PC-3 (cell line): ENCODE results near the gene NOCT. TPM values are rescaled to one million over a fixed set of nuclear protein-coding genes. Genes with fewer than 3 reads are reported as not detected.

Source experiments
- ATAC-seq: fragments of 200-7000 bp; cut with Tn5 transposase; 2 replicates; pipeline ENCODE4 v1.9.1; 2020; ENCODE audit warnings: mild to moderate bottlenecking, moderate library complexity
- BruUV-seq: library from RNA; stranded (reverse); fragments of 400-500 nt; replicated peaks from 2 replicates; lab custom pipeline; 2021; lab: Mats Ljungman, UMichigan
- CTCF ChIA-PET: fragments of 300-600 bp; sonication (Branson Sonifier 250); formaldehyde crosslinking; loops from one replicate; lab custom pipeline; 2022; ENCODE audit warnings: antibody characterized with exemption; lab: Charles Lee
- POLR2A ChIA-PET: fragments of 300-600 bp; sonication (Branson Sonifier 250); formaldehyde crosslinking; loops from one replicate; lab custom pipeline; 2022; ENCODE audit warnings: antibody characterized with exemption; ENCODE audit not compliant: unreplicated experiment; lab: Charles Lee
- DNase-seq: peaks from one replicate; pipeline ENCODE4 v3.0.0-alpha.2; 2015
- H2AFZ ChIP-seq: fragments of 300-600 bp; sonication (generic); 2 replicates; pipeline ENCODE4 v1.6.0; 2016; ENCODE audit warnings: antibody characterized with exemption, low read length
- H3F3A ChIP-seq: fragments of 300-600 bp; sonication (generic); one replicate; pipeline ENCODE4 v1.6.0; 2017; ENCODE audit warnings: antibody characterized with exemption, low read length, control low read depth, mild to moderate bottlenecking; ENCODE audit not compliant: unreplicated experiment
- H3K27ac ChIP-seq: fragments of 300-600 bp; sonication (generic); 2 replicates; pipeline ENCODE4 v1.5.1; 2016; ENCODE audit warnings: mild to moderate bottlenecking, low read length
- H3K27me3 ChIP-seq: fragments of 300-600 bp; sonication (generic); 2 replicates; pipeline ENCODE4 v1.6.1; 2016; ENCODE audit warnings: low read length, mixed read lengths
- H3K36me3 ChIP-seq: fragments of 300-600 bp; sonication (generic); 2 replicates; pipeline ENCODE4 v1.6.1; 2016; ENCODE audit warnings: low read depth, mixed run types, low read length, mixed read lengths
- H3K4me1 ChIP-seq: fragments of 300-600 bp; sonication (generic); 2 replicates; pipeline ENCODE4 v1.5.1; 2016; ENCODE audit warnings: low read length; ENCODE audit not compliant: insufficient read depth
- H3K4me2 ChIP-seq: fragments of 300-600 bp; sonication (generic); 2 replicates; pipeline ENCODE4 v1.6.0; 2016; ENCODE audit warnings: low read length
- H3K4me3 ChIP-seq: fragments of 300-600 bp; sonication (generic); 2 replicates; pipeline ENCODE4 v1.5.1; 2016; ENCODE audit warnings: mild to moderate bottlenecking, low read length, mixed read lengths
- H3K79me2 ChIP-seq: fragments of 300-600 bp; sonication (generic); 2 replicates; pipeline ENCODE4 v1.6.1; 2017; ENCODE audit warnings: low read length, mixed read lengths
- H3K9ac ChIP-seq: fragments of 300-600 bp; sonication (generic); 2 replicates; pipeline ENCODE4 v1.6.0; 2016; ENCODE audit warnings: mild to moderate bottlenecking, low read length
- H3K9me2 ChIP-seq: fragments of 300-600 bp; sonication (generic); replicated peaks from 2 replicates; pipeline ENCODE4 v1.6.1; 2016; ENCODE audit warnings: mixed run types, low read length, mixed read lengths
- H3K9me3 ChIP-seq: fragments of 300-600 bp; sonication (generic); 2 replicates; pipeline ENCODE4 v1.6.1; 2016; ENCODE audit warnings: low read length, mixed read lengths
- H4K20me1 ChIP-seq: fragments of 300-600 bp; sonication (generic); 2 replicates; pipeline ENCODE4 v1.6.1; 2016; ENCODE audit warnings: low read length, mixed read lengths
- EZH2 ChIP-seq: fragments of 300-600 bp; sonication (generic); IDR thresholded peaks from one replicate; pipeline ENCODE4 v1.6.1; 2017; ENCODE audit warnings: antibody characterized with exemption, mild to moderate bottlenecking, low read length; ENCODE audit not compliant: unreplicated experiment
- EZH2phosphoT487 ChIP-seq: fragments of 300-600 bp; sonication (generic); IDR thresholded peaks from 2 replicates; pipeline ENCODE4 v1.6.1; 2018; ENCODE audit warnings: mild to moderate bottlenecking, antibody characterized with exemption, low read length, borderline replicate concordance
- intact Hi-C: fragments of 100-400 bp; cut with micrococcal nuclease; formaldehyde crosslinking; loops from 2 replicates; pipeline ENCODE4 v1.9.0; 2023
- total RNA-seq: library from RNA; depleted of rRNA; stranded (reverse); fragments of >200 nt; gene quantifications from 2 replicates; pipeline ENCODE4 v1.2.3, GENCODE V29; 2014
- TF ChIP-seq, protein P1 (sequence below): fragments of 300-600 bp; sonication (generic); conservative IDR thresholded peaks from 2 replicates; pipeline ENCODE4 v1.5.1; 2017; ENCODE audit warnings: antibody characterized with exemption, low read depth, mild to moderate bottlenecking, low read length

NOCT gene
- total RNA-seq, 1 experiment from 2014 or later, result 32.7 TPM

DNA sequence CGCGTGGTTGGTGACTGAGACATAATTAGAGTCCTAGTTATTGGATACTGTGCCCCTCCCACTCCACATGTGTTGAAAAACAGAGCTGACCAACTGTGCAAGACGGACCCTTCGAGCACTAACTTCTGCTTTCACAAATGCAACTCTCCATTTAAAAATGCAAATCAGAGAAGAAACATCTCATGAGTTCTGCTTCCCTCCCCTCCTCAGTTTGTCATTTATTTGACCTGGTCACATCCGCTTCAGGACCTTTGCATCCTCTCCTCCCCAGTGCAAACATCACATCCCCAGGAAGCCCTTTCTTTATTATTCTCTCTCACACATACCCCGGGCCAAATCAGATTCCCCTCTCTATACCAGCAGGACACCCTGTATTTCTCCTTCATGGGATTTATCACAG is 38.1 kb upstream of the NOCT start:
- no peak overlapping the region for H3K4me3 ChIP-seq
- H3K79me2 ChIP-seq, result no peaks in the 10 kb centered on the region
- no TSS peak for BruUV-seq
- intact Hi-C loops, result no loop called here
- no peaks in the 10 kb centered on the region for H3K9me3 ChIP-seq
- H3K27me3 ChIP-seq, result no peaks in the 10 kb centered on the region
- H3F3A ChIP-seq, result no peaks in the 10 kb centered on the region
- no peaks in the 10 kb centered on the region for H4K20me1 ChIP-seq
- POLR2A ChIA-PET, result no interaction called here
- no peak for DNase-seq
- H3K36me3 ChIP-seq, result no peaks in the 10 kb centered on the region
- H3K4me1 ChIP-seq, result peaks cover 6% of the 10 kb centered on the region; the same call in 1 of the 2 replicates
- no peak overlapping the region for H2AFZ ChIP-seq
- no peak overlapping the region for H3K9ac ChIP-seq
- H3K9me2 ChIP-seq, result no peaks in the 10 kb centered on the region
- H3K27ac ChIP-seq, result no peak overlapping the region
- CTCF ChIA-PET, result no interaction called here
- no peak overlapping the region for H3K4me2 ChIP-seq
- no peak for ATAC-seq
- TF ChIP-seq EZH2phosphoT487 (no peak), EZH2 (no peak)
- TF ChIP-seq, protein P1, sequence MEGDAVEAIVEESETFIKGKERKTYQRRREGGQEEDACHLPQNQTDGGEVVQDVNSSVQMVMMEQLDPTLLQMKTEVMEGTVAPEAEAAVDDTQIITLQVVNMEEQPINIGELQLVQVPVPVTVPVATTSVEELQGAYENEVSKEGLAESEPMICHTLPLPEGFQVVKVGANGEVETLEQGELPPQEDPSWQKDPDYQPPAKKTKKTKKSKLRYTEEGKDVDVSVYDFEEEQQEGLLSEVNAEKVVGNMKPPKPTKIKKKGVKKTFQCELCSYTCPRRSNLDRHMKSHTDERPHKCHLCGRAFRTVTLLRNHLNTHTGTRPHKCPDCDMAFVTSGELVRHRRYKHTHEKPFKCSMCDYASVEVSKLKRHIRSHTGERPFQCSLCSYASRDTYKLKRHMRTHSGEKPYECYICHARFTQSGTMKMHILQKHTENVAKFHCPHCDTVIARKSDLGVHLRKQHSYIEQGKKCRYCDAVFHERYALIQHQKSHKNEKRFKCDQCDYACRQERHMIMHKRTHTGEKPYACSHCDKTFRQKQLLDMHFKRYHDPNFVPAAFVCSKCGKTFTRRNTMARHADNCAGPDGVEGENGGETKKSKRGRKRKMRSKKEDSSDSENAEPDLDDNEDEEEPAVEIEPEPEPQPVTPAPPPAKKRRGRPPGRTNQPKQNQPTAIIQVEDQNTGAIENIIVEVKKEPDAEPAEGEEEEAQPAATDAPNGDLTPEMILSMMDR, result no peak

DNA sequence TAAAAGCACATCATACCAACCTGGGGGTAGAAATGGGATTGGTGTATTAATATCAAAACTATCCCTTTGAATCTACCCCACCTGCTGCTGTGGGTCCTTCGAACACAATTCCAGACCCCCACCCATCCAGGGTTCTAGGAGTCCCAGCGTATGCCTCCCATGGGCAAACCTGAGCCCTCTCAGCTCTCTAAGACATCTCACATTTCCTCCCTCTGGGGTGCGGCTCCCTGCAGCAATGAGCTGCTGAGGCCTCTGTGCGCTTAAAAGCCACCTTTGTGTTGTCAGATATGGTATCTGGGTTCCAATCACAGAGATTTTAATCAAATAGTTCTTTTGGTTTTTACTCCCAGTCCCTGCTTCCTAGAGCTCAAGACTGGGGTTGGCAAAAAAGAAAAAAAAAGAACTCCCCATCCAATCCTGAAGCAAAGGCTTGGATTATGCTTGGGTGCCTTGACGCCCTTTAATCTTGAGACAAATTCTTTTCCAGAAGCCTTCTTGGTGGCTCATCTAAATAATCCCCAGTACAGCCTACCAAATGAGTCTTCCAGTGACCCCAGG is 37.5 kb upstream of the NOCT start:
- no TSS peak for BruUV-seq
- H3F3A ChIP-seq, result no peaks in the 10 kb centered on the region
- no peaks in the 10 kb centered on the region for H3K9me2 ChIP-seq
- H3K36me3 ChIP-seq, result no peaks in the 10 kb centered on the region
- no peak overlapping the region for H3K27ac ChIP-seq
- TF ChIP-seq EZH2phosphoT487 (no peak), EZH2 (no peak)
- TF ChIP-seq, protein P1, result no peak
- intact Hi-C loops, result no loop called here
- ATAC-seq (no peak), DNase-seq (no peak)
- no peaks in the 10 kb centered on the region for H3K27me3 ChIP-seq
- no peak overlapping the region for H3K4me3 ChIP-seq
- H3K4me2 ChIP-seq, result no peak overlapping the region
- ChIA-PET CTCF (no interaction called here), POLR2A (no interaction called here)
- no peak overlapping the region for H3K9ac ChIP-seq
- peaks cover 6% of the 10 kb centered on the region; the same call in 1 of the 2 replicates for H3K4me1 ChIP-seq
- H4K20me1 ChIP-seq, result no peaks in the 10 kb centered on the region
- no peak overlapping the region for H2AFZ ChIP-seq
- no peaks in the 10 kb centered on the region for H3K9me3 ChIP-seq
- no peaks in the 10 kb centered on the region for H3K79me2 ChIP-seq

DNA sequence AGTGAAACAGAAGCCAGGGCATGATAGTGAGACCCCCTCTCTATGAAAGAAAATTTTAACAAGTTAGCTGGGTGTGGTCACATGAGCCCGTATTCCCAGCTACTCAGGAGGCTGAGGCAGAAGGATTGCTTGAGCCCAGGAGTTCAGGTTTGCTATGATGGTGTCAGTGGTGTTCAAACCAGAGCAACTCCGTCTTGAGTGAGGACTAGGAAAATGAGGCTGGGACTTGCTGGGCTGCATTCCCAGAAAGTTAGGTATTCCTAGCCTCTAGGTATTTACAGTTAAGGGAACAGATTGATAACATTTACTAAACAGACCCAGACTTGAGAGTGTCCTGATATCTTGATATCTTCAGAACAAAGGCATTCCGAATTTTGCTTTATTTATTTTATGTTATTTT is 37.0 kb upstream of the NOCT start:
- no peaks in the 10 kb centered on the region for H3K9me2 ChIP-seq
- ChIA-PET POLR2A (no interaction called here), CTCF (no interaction called here)
- intact Hi-C loops, result no loop called here
- TF ChIP-seq EZH2phosphoT487 (no peak), EZH2 (no peak)
- TF ChIP-seq, protein P1, result no peak
- no peak overlapping the region for H3K4me3 ChIP-seq
- ATAC-seq, result no peak
- peaks cover 6% of the 10 kb centered on the region; the same call in 1 of the 2 replicates for H3K4me1 ChIP-seq
- H4K20me1 ChIP-seq, result no peaks in the 10 kb centered on the region
- no peaks in the 10 kb centered on the region for H3K27me3 ChIP-seq
- no peak overlapping the region for H3K4me2 ChIP-seq
- DNase-seq, result peak; percentile 26
- H3K27ac ChIP-seq, result no peak overlapping the region
- no TSS peak for BruUV-seq
- H3K79me2 ChIP-seq, result no peaks in the 10 kb centered on the region
- no peaks in the 10 kb centered on the region for H3F3A ChIP-seq
- no peak overlapping the region for H3K9ac ChIP-seq
- no peaks in the 10 kb centered on the region for H3K9me3 ChIP-seq
- H3K36me3 ChIP-seq, result no peaks in the 10 kb centered on the region
- no peak overlapping the region for H2AFZ ChIP-seq
